ENCODE results near the gene COL18A1.

The COL18A1 gene

GRCh38 chr21:45486443-45487160, 81.6 kb downstream of the COL18A1 start:
- Histone ChIP-seq H3K4me3 (no peak overlapping the region), H3K9me3 (no peaks in the 10 kb centered on the region)

GRCh38 chr21:45487161-45487806, 82.3 kb downstream of the COL18A1 start:
- no peaks in the 10 kb centered on the region for H3K36me3 ChIP-seq (replicated peaks)
- DNase-seq (ENCODE audit: low spot score in 2 of 2), result no peak
- H3K27me3 ChIP-seq (ENCODE audit: low read depth), result no peaks in the 10 kb centered on the region
- H3K4me1 ChIP-seq, result no peaks in the 10 kb centered on the region
- no peaks in the 10 kb centered on the region for H3K9me3 ChIP-seq
- in situ Hi-C loops (cut with MboI; ENCODE audit: low sequenced_read_pairs), result no loop called here
- no peak overlapping the region for H3K4me3 ChIP-seq

More at GRCh38 chr21:45486443-45487160, 81.6 kb downstream of the COL18A1 start:
- no peaks in the 10 kb centered on the region for H3K27me3 ChIP-seq (ENCODE audit: low read depth)
- no peak for DNase-seq (ENCODE audit: low spot score in 2 of 2)
- no peaks in the 10 kb centered on the region for H3K4me1 ChIP-seq
- in situ Hi-C loops (cut with MboI; ENCODE audit: low sequenced_read_pairs), result no loop called here
- H3K36me3 ChIP-seq (replicated peaks), result no peaks in the 10 kb centered on the region

GRCh38 chr21:45487891-45488600, 83.1 kb downstream of the COL18A1 start:
- Histone ChIP-seq H3K27me3 (ENCODE audit: low read depth) (no peaks in the 10 kb centered on the region), H3K36me3 (replicated peaks) (no peaks in the 10 kb centered on the region), H3K4me3 (no peak overlapping the region), H3K4me1 (no peaks in the 10 kb centered on the region), H3K9me3 (no peaks in the 10 kb centered on the region)
- in situ Hi-C loops (cut with MboI; ENCODE audit: low sequenced_read_pairs), result no loop called here
- DNase-seq (ENCODE audit: low spot score in 2 of 2), result no peak

- DNase-seq (ENCODE audit: low spot score in 2 of 2), result no peak
- Histone ChIP-seq H3K9me3 (no peaks in the 10 kb centered on the region), H3K36me3 (replicated peaks) (no peaks in the 10 kb centered on the region), H3K4me1 (no peaks in the 10 kb centered on the region), H3K4me3 (no peak overlapping the region), H3K27me3 (ENCODE audit: low read depth) (no peaks in the 10 kb centered on the region)
- in situ Hi-C loops (cut with MboI; ENCODE audit: low sequenced_read_pairs), result no loop called here
Measured at GRCh38 chr21:45488931-45489721, 84.2 kb downstream of the COL18A1 start.

- H3K9me3 ChIP-seq, result no peaks in the 10 kb centered on the region
- H3K27me3 ChIP-seq (ENCODE audit: low read depth), result no peaks in the 10 kb centered on the region
- no peaks in the 10 kb centered on the region for H3K4me1 ChIP-seq
- H3K36me3 ChIP-seq (replicated peaks), result no peaks in the 10 kb centered on the region
- no peak overlapping the region for H3K4me3 ChIP-seq
- no peak for DNase-seq (ENCODE audit: low spot score in 2 of 2)
- in situ Hi-C loops (cut with MboI; ENCODE audit: low sequenced_read_pairs), result no loop called here
Measured at GRCh38 chr21:45489722-45489982, 84.7 kb downstream of the COL18A1 start.

GRCh38 chr21:45490049-45490731, 85.2 kb downstream of the COL18A1 start:
- no peaks in the 10 kb centered on the region for H3K27me3 ChIP-seq (ENCODE audit: low read depth)
- no peak overlapping the region for H3K4me3 ChIP-seq
- no peaks in the 10 kb centered on the region for H3K9me3 ChIP-seq
- no peaks in the 10 kb centered on the region for H3K4me1 ChIP-seq
- in situ Hi-C loops (cut with MboI; ENCODE audit: low sequenced_read_pairs), result no loop called here
- no peak for DNase-seq (ENCODE audit: low spot score in 2 of 2)
- no peaks in the 10 kb centered on the region for H3K36me3 ChIP-seq (replicated peaks)

GRCh38 chr21:45491056-45491455, 86.1 kb downstream of the COL18A1 start:
- Histone ChIP-seq H3K4me3 (no peak overlapping the region), H3K4me1 (no peaks in the 10 kb centered on the region), H3K36me3 (replicated peaks) (peaks cover 5% of the 10 kb centered on the region; the same call in 1 of the 2 replicates), H3K27me3 (ENCODE audit: low read depth) (no peaks in the 10 kb centered on the region), H3K9me3 (no peaks in the 10 kb centered on the region)
- in situ Hi-C loops (cut with MboI; ENCODE audit: low sequenced_read_pairs), result no loop called here
- DNase-seq (ENCODE audit: low spot score in 2 of 2), result no peak

- DNase-seq (ENCODE audit: low spot score in 2 of 2), result no peak
- H3K9me3 ChIP-seq, result no peaks in the 10 kb centered on the region
- no peaks in the 10 kb centered on the region for H3K4me1 ChIP-seq
- no peak overlapping the region for H3K4me3 ChIP-seq
- no peaks in the 10 kb centered on the region for H3K27me3 ChIP-seq (ENCODE audit: low read depth)
- peaks cover 5% of the 10 kb centered on the region; the same call in 1 of the 2 replicates for H3K36me3 ChIP-seq (replicated peaks)
- in situ Hi-C loops (cut with MboI; ENCODE audit: low sequenced_read_pairs), result no loop called here
Measured at GRCh38 chr21:45491623-45492022, 86.7 kb downstream of the COL18A1 start.

GRCh38 chr21:45492765-45493164, 87.8 kb downstream of the COL18A1 start:
- peaks cover 12% of the 10 kb centered on the region for H3K36me3 ChIP-seq (replicated peaks)
- no peaks in the 10 kb centered on the region for H3K4me1 ChIP-seq
- no peaks in the 10 kb centered on the region for H3K9me3 ChIP-seq
- in situ Hi-C loops (cut with MboI; ENCODE audit: low sequenced_read_pairs), result no loop called here
- DNase-seq (ENCODE audit: low spot score in 2 of 2), result no peak
- no peaks in the 10 kb centered on the region for H3K27me3 ChIP-seq (ENCODE audit: low read depth)
- H3K4me3 ChIP-seq, result no peak overlapping the region

- Histone ChIP-seq H3K9me3 (no peaks in the 10 kb centered on the region), H3K4me1 (no peaks in the 10 kb centered on the region), H3K27me3 (ENCODE audit: low read depth) (no peaks in the 10 kb centered on the region), H3K4me3 (no peak overlapping the region), H3K36me3 (replicated peaks) (peaks cover 12% of the 10 kb centered on the region)
- no peak for DNase-seq (ENCODE audit: low spot score in 2 of 2)
- in situ Hi-C loops (cut with MboI; ENCODE audit: low sequenced_read_pairs), result no loop called here
Measured at GRCh38 chr21:45493401-45494001, 88.5 kb downstream of the COL18A1 start.

GRCh38 chr21:45494135-45494850, 89.3 kb downstream of the COL18A1 start:
- Histone ChIP-seq H3K36me3 (replicated peaks) (peaks cover 12% of the 10 kb centered on the region), H3K4me3 (no peak overlapping the region), H3K9me3 (no peaks in the 10 kb centered on the region), H3K27me3 (ENCODE audit: low read depth) (no peaks in the 10 kb centered on the region), H3K4me1 (no peaks in the 10 kb centered on the region)
- in situ Hi-C loops (cut with MboI; ENCODE audit: low sequenced_read_pairs), result no loop called here
- no peak for DNase-seq (ENCODE audit: low spot score in 2 of 2)

GRCh38 chr21:45494851-45495680, 90.1 kb downstream of the COL18A1 start:
- DNase-seq (ENCODE audit: low spot score in 2 of 2), result no peak
- in situ Hi-C loops (cut with MboI; ENCODE audit: low sequenced_read_pairs), result no loop called here
- Histone ChIP-seq H3K4me1 (no peaks in the 10 kb centered on the region), H3K27me3 (ENCODE audit: low read depth) (no peaks in the 10 kb centered on the region), H3K36me3 (replicated peaks) (peaks cover 12% of the 10 kb centered on the region), H3K4me3 (no peak overlapping the region), H3K9me3 (no peaks in the 10 kb centered on the region)
